GM12873 (cell line): ENCODE measurements around the gene CCSER2.

Experiments
- TF ChIP-seq, protein P1 (sequence below): IDR thresholded peaks from 2 replicates; pipeline ENCODE4 v1.5.1; 2012; ENCODE audit warnings: low read depth, mild to moderate bottlenecking, moderate library complexity, low read length, control low read depth; ENCODE audit not compliant: insufficient read depth; ENCODE audit errors: missing control alignments

Gene CCSER2

GRCh38 chr10:84317174-84317573 lies 11.2 kb upstream of the CCSER2 start:
- TF ChIP-seq, protein P1, sequence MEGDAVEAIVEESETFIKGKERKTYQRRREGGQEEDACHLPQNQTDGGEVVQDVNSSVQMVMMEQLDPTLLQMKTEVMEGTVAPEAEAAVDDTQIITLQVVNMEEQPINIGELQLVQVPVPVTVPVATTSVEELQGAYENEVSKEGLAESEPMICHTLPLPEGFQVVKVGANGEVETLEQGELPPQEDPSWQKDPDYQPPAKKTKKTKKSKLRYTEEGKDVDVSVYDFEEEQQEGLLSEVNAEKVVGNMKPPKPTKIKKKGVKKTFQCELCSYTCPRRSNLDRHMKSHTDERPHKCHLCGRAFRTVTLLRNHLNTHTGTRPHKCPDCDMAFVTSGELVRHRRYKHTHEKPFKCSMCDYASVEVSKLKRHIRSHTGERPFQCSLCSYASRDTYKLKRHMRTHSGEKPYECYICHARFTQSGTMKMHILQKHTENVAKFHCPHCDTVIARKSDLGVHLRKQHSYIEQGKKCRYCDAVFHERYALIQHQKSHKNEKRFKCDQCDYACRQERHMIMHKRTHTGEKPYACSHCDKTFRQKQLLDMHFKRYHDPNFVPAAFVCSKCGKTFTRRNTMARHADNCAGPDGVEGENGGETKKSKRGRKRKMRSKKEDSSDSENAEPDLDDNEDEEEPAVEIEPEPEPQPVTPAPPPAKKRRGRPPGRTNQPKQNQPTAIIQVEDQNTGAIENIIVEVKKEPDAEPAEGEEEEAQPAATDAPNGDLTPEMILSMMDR = no peak

GRCh38 chr10:84321902-84322301 lies 6.5 kb upstream of the CCSER2 start:
- TF ChIP-seq, protein P1 = no peak

GRCh38 chr10:84329196-84329611 lies 815 bp downstream of the CCSER2 start:
- TF ChIP-seq, protein P1 = no peak

GRCh38 chr10:84329986-84330651 lies 1.7 kb downstream of the CCSER2 start:
- TF ChIP-seq, protein P1 = no peak

DNA sequence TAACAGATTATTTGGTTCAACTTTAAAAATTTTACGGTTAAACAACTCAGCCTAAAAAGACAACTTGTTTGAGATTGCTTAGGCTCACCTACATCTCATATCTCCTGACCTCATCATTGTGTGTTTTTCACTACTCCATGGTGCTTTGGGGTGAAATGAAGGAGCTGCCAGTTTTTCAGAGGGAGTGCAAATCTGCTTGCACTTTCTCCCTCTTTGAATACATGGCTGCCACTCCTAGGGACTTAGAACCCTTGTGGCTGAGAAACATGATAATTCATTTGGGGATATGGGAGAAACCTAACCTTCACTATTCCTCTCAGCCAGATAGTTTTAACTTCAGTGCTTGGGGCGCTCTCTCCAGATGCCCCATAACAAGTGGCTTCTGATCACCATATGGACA lies 2.7 kb downstream of the CCSER2 start:
- TF ChIP-seq, protein P1 = no peak

DNA sequence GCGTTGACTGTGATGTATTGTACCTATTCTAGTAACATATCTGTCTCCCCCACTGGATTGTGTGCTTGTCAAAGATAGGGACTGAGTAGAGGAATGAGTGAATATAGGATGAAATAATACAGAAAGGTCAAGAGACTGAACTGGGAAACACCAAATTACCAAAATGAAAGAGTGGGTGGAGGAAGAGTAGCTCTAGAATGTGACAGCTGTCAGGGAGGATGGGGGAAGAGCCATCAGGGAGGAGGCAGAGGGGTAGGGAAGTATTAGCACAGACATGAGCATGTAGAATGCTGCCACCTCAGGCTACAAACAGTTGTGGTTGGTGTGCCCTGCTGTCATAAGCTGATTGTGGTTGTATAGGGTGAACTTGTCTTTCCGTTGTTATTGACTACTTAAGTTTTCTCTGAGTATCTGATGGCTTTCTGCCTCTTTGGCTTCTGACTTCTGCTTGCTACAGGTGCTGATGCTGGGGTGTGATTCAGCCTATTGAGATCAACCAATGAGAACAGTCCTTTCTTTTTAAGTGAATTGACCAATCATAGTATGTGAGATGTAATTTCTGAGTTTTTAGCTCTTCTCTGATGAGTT lies 5.6 kb downstream of the CCSER2 start:
- TF ChIP-seq, protein P1 = no peak

GRCh38 chr10:84334811-84335210 lies 6.4 kb downstream of the CCSER2 start:
- TF ChIP-seq, protein P1 = no peak
